AG10803 (cell line): ENCODE measurements around the gene OR56A4.

Experiments
- DNase-seq: peaks from one replicate; pipeline ENCODE4 v3.0.0; 2010; ENCODE audit warnings: low read depth
- H3K4me3 ChIP-seq: 2 replicates; pipeline ENCODE4 v1.5.1; 2011; ENCODE audit warnings: mild to moderate bottlenecking, low read length, control low read depth
- TF ChIP-seq, protein P1 (sequence below): conservative IDR thresholded peaks from 2 replicates; pipeline ENCODE4 v1.5.1; 2011; ENCODE audit warnings: mild to moderate bottlenecking, low read length, control low read depth, inconsistent platforms

OR56A4 gene

DNA sequence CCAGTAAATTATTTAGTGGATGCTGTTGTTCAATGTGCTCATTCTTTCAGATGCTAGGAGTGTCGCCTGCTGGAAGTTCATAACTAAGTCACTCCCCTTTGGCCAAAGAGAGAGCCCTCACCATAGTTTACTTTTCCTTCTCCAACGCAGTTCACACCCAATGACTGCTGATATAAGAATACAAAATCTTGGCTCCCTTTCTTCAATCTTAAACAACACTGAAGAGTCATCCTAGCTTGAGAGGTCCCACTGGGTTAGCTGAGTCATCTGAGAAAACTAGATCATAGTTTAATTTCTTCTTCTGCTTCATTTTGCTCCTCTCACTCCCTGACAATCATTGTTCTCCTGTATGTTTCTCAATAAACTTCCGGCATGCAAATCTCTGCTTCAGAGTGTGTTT lies 14.6 kb downstream of the OR56A4 start:
- H3K4me3 ChIP-seq: no peak overlapping the region
- TF ChIP-seq, protein P1, sequence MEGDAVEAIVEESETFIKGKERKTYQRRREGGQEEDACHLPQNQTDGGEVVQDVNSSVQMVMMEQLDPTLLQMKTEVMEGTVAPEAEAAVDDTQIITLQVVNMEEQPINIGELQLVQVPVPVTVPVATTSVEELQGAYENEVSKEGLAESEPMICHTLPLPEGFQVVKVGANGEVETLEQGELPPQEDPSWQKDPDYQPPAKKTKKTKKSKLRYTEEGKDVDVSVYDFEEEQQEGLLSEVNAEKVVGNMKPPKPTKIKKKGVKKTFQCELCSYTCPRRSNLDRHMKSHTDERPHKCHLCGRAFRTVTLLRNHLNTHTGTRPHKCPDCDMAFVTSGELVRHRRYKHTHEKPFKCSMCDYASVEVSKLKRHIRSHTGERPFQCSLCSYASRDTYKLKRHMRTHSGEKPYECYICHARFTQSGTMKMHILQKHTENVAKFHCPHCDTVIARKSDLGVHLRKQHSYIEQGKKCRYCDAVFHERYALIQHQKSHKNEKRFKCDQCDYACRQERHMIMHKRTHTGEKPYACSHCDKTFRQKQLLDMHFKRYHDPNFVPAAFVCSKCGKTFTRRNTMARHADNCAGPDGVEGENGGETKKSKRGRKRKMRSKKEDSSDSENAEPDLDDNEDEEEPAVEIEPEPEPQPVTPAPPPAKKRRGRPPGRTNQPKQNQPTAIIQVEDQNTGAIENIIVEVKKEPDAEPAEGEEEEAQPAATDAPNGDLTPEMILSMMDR: no peak

GRCh38 chr11:5989203-5989602 lies 17.5 kb downstream of the OR56A4 start:
- TF ChIP-seq, protein P1: no peak
- no peak overlapping the region for H3K4me3 ChIP-seq
- no peak for DNase-seq

More for the DNA sequence above, 14.6 kb downstream of the OR56A4 start:
- DNase-seq: no peak

GRCh38 chr11:5986885-5987284 lies 19.9 kb downstream of the OR56A4 start, which contains the start of gene OR52L1:
Gene OR52L1 (minus strand): TSS chr11:5986985. CDS start chr11:5986930, 55 bp downstream.
- TF ChIP-seq, protein P1: no peak
- H3K4me3 ChIP-seq: no peak within 1 kb of the TSS
- DNase-seq: no peak

GRCh38 chr11:5983443-5983842 lies 23.3 kb downstream of the OR56A4 start:
- no peak overlapping the region for H3K4me3 ChIP-seq
- TF ChIP-seq, protein P1: no peak
- no peak for DNase-seq

- no peak for DNase-seq
- no peak overlapping the region for H3K4me3 ChIP-seq
- TF ChIP-seq, protein P1: no peak
These were observed 33.2 kb downstream of the OR56A4 start for GRCh38 chr11:5973530-5973929.

DNA sequence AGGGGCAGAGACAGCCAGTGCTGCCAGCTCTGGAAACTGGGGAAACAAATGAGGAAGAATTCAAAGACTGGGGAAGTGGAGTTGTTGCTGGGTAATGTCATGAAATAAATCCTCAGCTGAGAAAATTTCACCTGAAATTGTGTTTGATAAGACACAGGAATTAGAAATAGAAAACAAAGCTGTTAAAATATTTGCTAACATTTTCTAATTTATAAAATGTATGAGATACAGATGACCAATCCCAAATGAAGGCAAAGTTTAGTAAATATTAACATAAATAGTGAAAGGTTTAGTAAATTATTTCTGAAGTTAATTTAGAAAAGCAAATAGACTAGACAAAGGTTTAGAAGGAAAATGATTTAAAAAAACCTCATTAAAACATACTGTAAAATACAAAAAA lies 38.4 kb downstream of the OR56A4 start, which contains the start of gene OR56A5:
TSS of gene OR56A5 (minus strand) at position 101 of the 400 bp plus-strand sequence. CDS start at position 101, 0 bp downstream.
- no peak within 1 kb of the TSS for H3K4me3 ChIP-seq
- DNase-seq: no peak
- TF ChIP-seq, protein P1: no peak

DNA sequence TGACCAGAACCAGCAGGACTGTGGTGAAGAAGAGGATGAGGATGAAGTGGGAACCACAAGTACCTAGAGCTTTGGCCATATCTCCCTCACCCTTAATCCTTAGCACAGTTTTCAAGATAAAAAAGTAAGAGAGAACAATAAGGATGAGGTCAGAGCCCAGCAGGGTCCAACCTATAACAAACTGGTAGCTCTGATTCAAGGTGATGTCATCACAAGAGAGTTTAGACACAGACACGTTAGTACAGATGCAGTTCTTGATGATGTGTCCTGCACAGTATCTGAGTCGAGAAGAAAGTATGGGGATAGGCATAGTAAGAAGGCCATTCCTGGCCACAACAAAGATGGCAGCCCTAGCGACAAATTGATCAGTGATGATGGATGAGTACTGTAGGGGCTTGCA lies 39.0 kb downstream of the OR56A4 start:
- no peak overlapping the region for H3K4me3 ChIP-seq
- TF ChIP-seq, protein P1: no peak
- DNase-seq: no peak
